Neural progenitor cell (in vitro differentiated cells): ENCODE measurements around the gene UBXN7.

Experiments
- CTCF ChIP-seq: fragments of 200-600 bp; sonication (generic); IDR thresholded peaks from 2 replicates; pipeline ENCODE4 v1.5.1; 2017; ENCODE audit warnings: antibody characterized with exemption, mild to moderate bottlenecking
- EZH2 ChIP-seq: fragments of 200-600 bp; sonication (generic); IDR thresholded peaks from 2 replicates; pipeline ENCODE4 v1.6.1; 2017; ENCODE audit warnings: antibody characterized with exemption, mild to moderate bottlenecking, moderate library complexity
- EZH2phosphoT487 ChIP-seq: fragments of 200-600 bp; sonication (generic); IDR thresholded peaks from 2 replicates; pipeline ENCODE4 v1.6.1; 2017; ENCODE audit warnings: antibody characterized with exemption

- no peak for TF ChIP-seq CTCF
- no peak for TF ChIP-seq EZH2phosphoT487
- no peak for TF ChIP-seq EZH2
Observed at GRCh38 chr3:196397941-196398340, 34.3 kb downstream of the UBXN7 start.
